B cell (primary cell): ENCODE measurements around the gene ANKFN1. TPM values are rescaled to one million over a fixed set of nuclear protein-coding genes. Genes with fewer than 3 reads are reported as not detected.

ENCODE experiments used
- ATAC-seq: fragments of 200-7000 bp; cut with Tn5 transposase; one replicate; pipeline ENCODE4 v1.10.0; 2021; ENCODE audit warnings: low read depth, mild to moderate bottlenecking, moderate number of reproducible peaks, moderate library complexity
- CTCF ChIA-PET: fragments of 350-600 bp; sonication (Branson Sonifier 250); formaldehyde crosslinking; loops from one replicate; lab custom pipeline; 2021; ENCODE audit warnings: antibody characterized with exemption, inconsistent platforms; lab: Charles Lee
- POLR2A ChIA-PET: fragments of 350-600 bp; sonication (Branson Sonifier 250); formaldehyde crosslinking; loops from one replicate; lab custom pipeline; 2021; ENCODE audit warnings: antibody characterized with exemption; lab: Charles Lee
- DNase-seq: peaks from one replicate; pipeline ENCODE4 v3.0.0; 2013
- H2AFZ ChIP-seq: 2 replicates; pipeline ENCODE4 v1.6.1; 2012; ENCODE audit warnings: mild to moderate bottlenecking, low read depth, low read length; ENCODE audit not compliant: insufficient read depth, poor library complexity, severe bottlenecking
- H3K27ac ChIP-seq, 2 donors: 1 replicate in 1 of 2; 2 replicates in 1 of 2; pipeline ENCODE4 v1.5.1; 2012 to 2013; ENCODE audit warnings: low read length in 2 of 2, mild to moderate bottlenecking in 2 of 2, moderate library complexity in 1 of 2
- H3K27me3 ChIP-seq, 4 experiments: fragments of 200-600 bp in 1 of 4; sonication (generic) in 1 of 4; replicated peaks in 1 of 4; 1 replicate in 2 of 4; 2 replicates in 2 of 4; pipeline versions ENCODE4 v1.6.1 to v1.7.0; 2013 to 2016; ENCODE audit warnings: low read length in 3 of 4, mild to moderate bottlenecking in 2 of 4, mixed read lengths in 1 of 4, moderate library complexity in 1 of 4; ENCODE audit not compliant: insufficient read depth in 4 of 4, control insufficient read depth in 3 of 4; ENCODE audit errors: control extremely low read depth in 1 of 4
- H3K36me3 ChIP-seq, 2 experiments: replicated peaks in 1 of 2; 1 replicate in 1 of 2; 2 replicates in 1 of 2; pipeline versions ENCODE4 v1.6.1 to v1.7.1; 2013; ENCODE audit warnings: low read length in 1 of 2; ENCODE audit not compliant: insufficient read depth in 2 of 2, control insufficient read depth in 1 of 2; ENCODE audit errors: control extremely low read depth in 1 of 2, extremely low read depth in 1 of 2
- H3K4me1 ChIP-seq, 2 donors: fragments of 200-600 bp in 1 of 2; sonication (generic) in 1 of 2; 1 replicate in 1 of 2; 2 replicates in 1 of 2; pipeline versions ENCODE4 v1.5.1 to v1.6.1; 2013 to 2017; ENCODE audit warnings: low read length in 2 of 2; ENCODE audit not compliant: control insufficient read depth in 2 of 2, insufficient read depth in 2 of 2
- H3K4me2 ChIP-seq: replicated peaks from 2 replicates; pipeline ENCODE3; 2012; ENCODE audit warnings: mild to moderate bottlenecking, low read depth, low read length; ENCODE audit not compliant: poor library complexity, severe bottlenecking
- H3K4me3 ChIP-seq, 5 experiments: fragments of 200-600 bp in 1 of 5; sonication (generic) in 1 of 5; 1 replicate in 3 of 5; 2 replicates in 2 of 5; pipeline versions ENCODE4 v1.5.1 to v1.7.0; 2011 to 2016; ENCODE audit warnings: low read length in 4 of 5, mild to moderate bottlenecking in 4 of 5, low read depth in 2 of 5, control low read depth in 1 of 5, moderate library complexity in 1 of 5; ENCODE audit not compliant: insufficient read depth in 1 of 5; ENCODE audit errors: control extremely low read depth in 1 of 5, extremely low read depth in 1 of 5
- H3K79me2 ChIP-seq: fragments of 200-600 bp; sonication (generic); one replicate; pipeline ENCODE4 v1.6.0; 2016; ENCODE audit warnings: low read length; ENCODE audit not compliant: control insufficient read depth, insufficient read depth
- H3K9ac ChIP-seq: fragments of 200-600 bp; sonication (generic); 2 replicates; pipeline ENCODE4 v1.6.1; 2017; ENCODE audit warnings: mild to moderate bottlenecking, low read length, moderate library complexity
- H3K9me3 ChIP-seq, 3 donors: one replicate each; pipeline versions ENCODE4 v1.6.1 to v1.7.1; 2013; ENCODE audit warnings: low read length in 2 of 3; ENCODE audit not compliant: control insufficient read depth in 2 of 3, insufficient read depth in 1 of 3; ENCODE audit errors: control extremely low read depth in 1 of 3
- H4K20me1 ChIP-seq: 2 replicates; pipeline ENCODE4 v1.6.0; 2012; ENCODE audit warnings: mild to moderate bottlenecking, low read length; ENCODE audit not compliant: insufficient read depth, control insufficient read depth, poor library complexity, severe bottlenecking
- H3K27ac Mint-ChIP-seq: one replicate; pipeline ENCODE4 v1.8.0; 2021; ENCODE audit warnings: mixed read lengths
- H3K27me3 Mint-ChIP-seq: one replicate; pipeline ENCODE4 v1.8.0; 2021; ENCODE audit warnings: mixed read lengths
- H3K4me1 Mint-ChIP-seq: one replicate; pipeline ENCODE4 v1.8.0; 2021; ENCODE audit warnings: mixed read lengths
- H3K4me3 Mint-ChIP-seq: one replicate; pipeline ENCODE4 v1.8.0; 2021; ENCODE audit warnings: mixed read lengths
- H3K9me3 Mint-ChIP-seq: one replicate; pipeline ENCODE4 v1.8.0; 2022; ENCODE audit warnings: mixed read lengths; ENCODE audit not compliant: insufficient read depth
- CTCF ChIP-seq: fragments of 200-600 bp; IDR thresholded peaks from one replicate; pipeline ENCODE4 v1.8.0; 2022; ENCODE audit warnings: antibody characterized with exemption, mild to moderate bottlenecking
- EZH2 ChIP-seq: IDR thresholded peaks from 2 replicates; pipeline ENCODE4 v1.6.1; 2012; ENCODE audit warnings: borderline replicate concordance, low read depth, mild to moderate bottlenecking, moderate library complexity, low read length; ENCODE audit not compliant: insufficient read depth, poor library complexity, severe bottlenecking
- WGBS: methylation state at CpG from one replicate; pipeline ENCODE4 v1.1.5; 2013; ENCODE audit warnings: missing lambda C conversion rate; ENCODE audit not compliant: insufficient coverage; 5-methylcytosine and 5-hydroxymethylcytosine counted together
- intact Hi-C: fragments of 100-400 bp; cut with micrococcal nuclease; formaldehyde crosslinking; loops from one replicate; pipeline ENCODE4 v1.10.0; 2022
- polyA plus RNA-seq: library from polyadenylated mRNA; depleted of rRNA; stranded (reverse); fragments of >200 nt; gene quantifications from 2 replicates; pipeline ENCODE4 v1.2.3, GENCODE V29; 2012
- total RNA-seq, 2 donors: library from RNA; stranded (reverse); fragments of 120-200 nt in 1 of 2; gene quantifications; 1 replicate in 1 of 2; 2 replicates in 1 of 2; pipeline versions ENCODE4 v1.2.3 to v1.2.4, GENCODE V29; 2013 to 2022

ANKFN1 gene
- total and polyA plus RNA-seq, 2 donors (not counting 1 experiment from before 2014, with no cell fraction given) = not detected

- no peaks in the 10 kb centered on the region for H3K9me3 Mint-ChIP-seq
- Histone ChIP-seq H3K9me3 (no peaks in the 10 kb centered on the region), H3K4me1 (no peaks in the 10 kb centered on the region), H3K27me3 (no peaks in the 10 kb centered on the region), H3K9ac (no peak overlapping the region), H3K4me3 (no peak overlapping the region), H3K79me2 (no peaks in the 10 kb centered on the region), H3K36me3 (no peaks in the 10 kb centered on the region), H2AFZ (no peak overlapping the region), H3K27ac (no peak overlapping the region), H3K4me2 (no peak overlapping the region), H4K20me1 (no peaks in the 10 kb centered on the region)
- intact Hi-C loops = no loop called here
- peaks cover 8% of the 10 kb centered on the region for H3K27me3 Mint-ChIP-seq
- H3K4me1 Mint-ChIP-seq = no peaks in the 10 kb centered on the region
- TF ChIP-seq EZH2 = no peak
- no peak for TF ChIP-seq CTCF
- ChIA-PET POLR2A (no interaction called here), CTCF (interaction anchor here (0.6 kb wide), 1 partner anchor 41 kb away, joined by 3 read pairs; no protein-coding TSS in a partner anchor)
- H3K4me3 Mint-ChIP-seq = no peak overlapping the region
- 100% methylated on average over 3 of the region's 4 CpGs for WGBS
- DNase-seq (no peak), ATAC-seq (no peak)
- no peak overlapping the region for H3K27ac Mint-ChIP-seq
Observed at GRCh38 chr17:56314984-56315602, 161.8 kb downstream of the ANKFN1 start.

- TF ChIP-seq EZH2 = no peak
- no peak for TF ChIP-seq CTCF
- no peak overlapping the region for H3K4me3 ChIP-seq
- no peaks in the 10 kb centered on the region for H3K79me2 ChIP-seq
- no peaks in the 10 kb centered on the region for H3K9me3 Mint-ChIP-seq
- ATAC-seq = no peak
- ChIA-PET POLR2A (no interaction called here), CTCF (no interaction called here)
- H3K4me3 Mint-ChIP-seq = no peak overlapping the region
- no peaks in the 10 kb centered on the region for H3K27me3 ChIP-seq
- no peak overlapping the region for H3K27ac ChIP-seq
- no peaks in the 10 kb centered on the region for H3K4me1 Mint-ChIP-seq
- no peak overlapping the region for H3K4me2 ChIP-seq
- no peak for DNase-seq
- H3K9ac ChIP-seq = no peak overlapping the region
- H3K27me3 Mint-ChIP-seq = peaks cover 8% of the 10 kb centered on the region
- H2AFZ ChIP-seq = no peak overlapping the region
- no peaks in the 10 kb centered on the region for H3K36me3 ChIP-seq
- no CpG with 5 or more reads among the region's 1 CpG for WGBS
- no peaks in the 10 kb centered on the region for H4K20me1 ChIP-seq
- no peaks in the 10 kb centered on the region for H3K9me3 ChIP-seq
- no peaks in the 10 kb centered on the region for H3K4me1 ChIP-seq
- H3K27ac Mint-ChIP-seq = no peak overlapping the region
- intact Hi-C loops = no loop called here
Observed at GRCh38 chr17:56316604-56317003, 163.3 kb downstream of the ANKFN1 start.
